ENCODE results near the gene GSTCD. TPM values are rescaled to one million over a fixed set of nuclear protein-coding genes. Genes with fewer than 3 reads are reported as not detected.

GSTCD gene
- total RNA-seq, 1 donor from 2014 or later: 10.2 TPM

GRCh38 chr4:105895583-105896460, 187.2 kb downstream of the GSTCD start:
- peak overlapping the region; percentile 89 for H3K27ac ChIP-seq
- no peaks in the 10 kb centered on the region for H3K36me3 ChIP-seq
- H3K9me3 ChIP-seq: no peaks in the 10 kb centered on the region
- intact Hi-C loops (cut with DNase I): no loop called here
- H3K27me3 ChIP-seq: no peaks in the 10 kb centered on the region
- H3K4me1 ChIP-seq: peaks cover 27% of the 10 kb centered on the region
- H3K4me3 ChIP-seq: peak overlapping the region; percentile 72
- DNase-seq (peak; percentile 82), ATAC-seq (peak; percentile 64)
- peak; percentile 16 for TF ChIP-seq CTCF (IDR thresholded peaks at IDR 0.05)

GRCh38 chr4:105896461-105896942, 187.9 kb downstream of the GSTCD start:
- H3K9me3 ChIP-seq: no peaks in the 10 kb centered on the region
- H3K27me3 ChIP-seq: no peaks in the 10 kb centered on the region
- DNase-seq (no peak), ATAC-seq (no peak)
- no peaks in the 10 kb centered on the region for H3K36me3 ChIP-seq
- H3K27ac ChIP-seq: peak overlapping the region; percentile 89
- H3K4me1 ChIP-seq: peaks cover 34% of the 10 kb centered on the region
- H3K4me3 ChIP-seq: peak overlapping the region; percentile 72
- intact Hi-C loops (cut with DNase I): no loop called here
- TF ChIP-seq CTCF (IDR thresholded peaks at IDR 0.05): no peak

Other genes starting within 250 kb of the GSTCD start
- 66.5 TPM for gene PPA2, start 234.7 kb upstream of the GSTCD start, total RNA-seq
- 15.5 TPM for gene ARHGEF38, start 156.2 kb upstream of the GSTCD start, total RNA-seq
- 20.2 TPM for gene INTS12, start 95 bp upstream of the GSTCD start, total RNA-seq
- 263 TPM for gene NPNT, start 186.7 kb downstream of the GSTCD start, total RNA-seq

Measured in upper lobe of right lung (tissue), 1 donor.